H9 (cell line): ENCODE data around the gene MT4. TPM values are rescaled to one million over a fixed set of nuclear protein-coding genes. Genes with fewer than 3 reads are reported as not detected.

Source experiments
- DNase-seq: peaks from one replicate; pipeline ENCODE4 v3.0.0-alpha.2; 2017
- H2AFZ ChIP-seq: one replicate; pipeline ENCODE4 v1.6.1; 2013; ENCODE audit warnings: mild to moderate bottlenecking, low read length, control low read depth, moderate library complexity
- H2AK5ac ChIP-seq: 2 replicates; pipeline ENCODE4 v1.6.1; 2013; ENCODE audit warnings: low read length, control low read depth, mixed read lengths; ENCODE audit not compliant: insufficient read length
- H2BK120ac ChIP-seq: one replicate; pipeline ENCODE4 v1.6.1; 2013; ENCODE audit warnings: low read depth, mild to moderate bottlenecking, low read length, control low read depth, inconsistent platforms; ENCODE audit not compliant: poor library complexity, severe bottlenecking
- H2BK12ac ChIP-seq: 2 replicates; pipeline ENCODE4 v1.6.1; 2013; ENCODE audit warnings: low read length, control low read depth, mixed read lengths, low read depth; ENCODE audit not compliant: insufficient read length
- H2BK15ac ChIP-seq: 2 replicates; pipeline ENCODE4 v1.6.1; 2013; ENCODE audit warnings: low read depth, low read length, control low read depth
- H2BK20ac ChIP-seq: one replicate; pipeline ENCODE4 v1.6.1; 2013; ENCODE audit warnings: low read depth, mild to moderate bottlenecking, low read length, control low read depth, inconsistent platforms; ENCODE audit not compliant: poor library complexity, severe bottlenecking
- H2BK5ac ChIP-seq: 2 replicates; pipeline ENCODE4 v1.6.1; 2013; ENCODE audit warnings: low read length, control low read depth, mixed read lengths; ENCODE audit not compliant: insufficient read length
- H3K14ac ChIP-seq: 2 replicates; pipeline ENCODE4 v1.6.1; 2013; ENCODE audit warnings: low read length, control low read depth; ENCODE audit not compliant: insufficient read depth
- H3K18ac ChIP-seq: 2 replicates; pipeline ENCODE4 v1.6.1; 2013; ENCODE audit warnings: low read depth, mild to moderate bottlenecking, mixed read lengths, low read length, control low read depth; ENCODE audit not compliant: insufficient read length
- H3K23ac ChIP-seq: 2 replicates; pipeline ENCODE4 v1.6.1; 2013; ENCODE audit warnings: low read length, control low read depth, mixed read lengths, low read depth; ENCODE audit not compliant: insufficient read length
- H3K23me2 ChIP-seq: 2 replicates; pipeline ENCODE4 v1.6.1; 2013; ENCODE audit warnings: low read depth, mild to moderate bottlenecking, mixed read lengths, low read length, control low read depth; ENCODE audit not compliant: insufficient read length, poor library complexity, severe bottlenecking
- H3K27ac ChIP-seq: 2 replicates; pipeline ENCODE4 v1.5.1; 2013; ENCODE audit warnings: low read length, control low read depth, mixed read lengths, low read depth; ENCODE audit not compliant: insufficient read length
- H3K27me3 ChIP-seq: 2 replicates; pipeline ENCODE4 v1.6.1; 2013; ENCODE audit warnings: low read length, control low read depth, inconsistent platforms; ENCODE audit not compliant: insufficient read depth
- H3K4ac ChIP-seq: 2 replicates; pipeline ENCODE4 v1.6.1; 2013; ENCODE audit warnings: low read depth, mild to moderate bottlenecking, control low read depth, inconsistent platforms, low read length, moderate library complexity
- H3K4me1 ChIP-seq: 2 replicates; pipeline ENCODE4 v1.6.1; 2013; ENCODE audit warnings: low read length, control low read depth, inconsistent platforms; ENCODE audit not compliant: insufficient read depth
- H3K4me2 ChIP-seq: 2 replicates; pipeline ENCODE4 v1.6.1; 2013; ENCODE audit warnings: low read length, control low read depth, mixed read lengths; ENCODE audit not compliant: insufficient read length, insufficient read depth
- H3K56ac ChIP-seq: 2 replicates; pipeline ENCODE4 v1.6.1; 2013; ENCODE audit warnings: low read depth, mild to moderate bottlenecking, mixed read lengths, low read length, control low read depth; ENCODE audit not compliant: insufficient read length
- H3K79me1 ChIP-seq: 2 replicates; pipeline ENCODE4 v1.6.1; 2013; ENCODE audit warnings: low read depth, mild to moderate bottlenecking, moderate library complexity, low read length, control low read depth, inconsistent platforms; ENCODE audit not compliant: insufficient read depth, poor library complexity, severe bottlenecking
- H3K79me2 ChIP-seq: 2 replicates; pipeline ENCODE4 v1.6.1; 2013; ENCODE audit warnings: low read length, control low read depth, inconsistent platforms; ENCODE audit not compliant: insufficient read depth
- H3K9ac ChIP-seq: 2 replicates; pipeline ENCODE4 v1.6.1; 2013; ENCODE audit warnings: low read length, control low read depth, mixed read lengths; ENCODE audit not compliant: insufficient read length; ENCODE audit errors: extremely low read depth
- H3K9me3 ChIP-seq: one replicate; pipeline ENCODE4 v1.6.1; 2013; ENCODE audit warnings: low read depth, low read length, inconsistent platforms; ENCODE audit not compliant: control insufficient read depth
- H3T11ph ChIP-seq: one replicate; pipeline ENCODE4 v1.6.1; 2013; ENCODE audit warnings: mild to moderate bottlenecking, low read length, control low read depth, inconsistent platforms
- H4K20me1 ChIP-seq: one replicate; pipeline ENCODE4 v1.6.1; 2013; ENCODE audit not compliant: control insufficient read depth, insufficient read length, insufficient read depth
- H4K5ac ChIP-seq: 2 replicates; pipeline ENCODE4 v1.6.1; 2013; ENCODE audit warnings: low read depth, mild to moderate bottlenecking, mixed read lengths, low read length, control low read depth; ENCODE audit not compliant: insufficient read length
- H4K8ac ChIP-seq: replicated peaks from 2 replicates; pipeline ENCODE4 v1.6.1; 2013; ENCODE audit warnings: low read length, control low read depth, mixed read lengths, low read depth; ENCODE audit not compliant: insufficient read length
- H4K91ac ChIP-seq: 2 replicates; pipeline ENCODE4 v1.6.1; 2013; ENCODE audit warnings: low read depth, mild to moderate bottlenecking, moderate library complexity, mixed read lengths, low read length, control low read depth; ENCODE audit not compliant: insufficient read length
- H3K27ac Mint-ChIP-seq, 3 experiments: 2 replicates in 2 of 3; 3 replicates in 1 of 3; pipeline ENCODE4 v1.8.0; 2020 to 2021; ENCODE audit warnings: mixed read lengths in 3 of 3, mild to moderate bottlenecking in 1 of 3, moderate library complexity in 1 of 3
- H3K27me3 Mint-ChIP-seq: 2 replicates; pipeline ENCODE4 v1.8.0; 2021; ENCODE audit warnings: low read depth, mild to moderate bottlenecking, moderate library complexity, mixed read lengths
- H3K36me3 Mint-ChIP-seq, 3 experiments: 2 replicates in 2 of 3; 3 replicates in 1 of 3; pipeline ENCODE4 v1.8.0; 2020 to 2021; ENCODE audit warnings: low read depth in 3 of 3, mixed read lengths in 3 of 3; ENCODE audit not compliant: insufficient read depth in 1 of 3
- H3K4me1 Mint-ChIP-seq, 2 experiments: 2 replicates each; pipeline ENCODE4 v1.8.0; 2020; ENCODE audit warnings: mixed read lengths in 2 of 2
- H3K4me3 Mint-ChIP-seq, 2 experiments: 2 replicates in 1 of 2; 3 replicates in 1 of 2; pipeline ENCODE4 v1.8.0; 2020 to 2021; ENCODE audit warnings: mild to moderate bottlenecking in 2 of 2, mixed read lengths in 2 of 2, moderate library complexity in 1 of 2
- H3K9me3 Mint-ChIP-seq, 2 experiments: 2 replicates in 1 of 2; 3 replicates in 1 of 2; pipeline ENCODE4 v1.8.0; 2020; ENCODE audit warnings: mild to moderate bottlenecking in 2 of 2, mixed read lengths in 2 of 2, moderate library complexity in 1 of 2
- CTCF ChIP-seq: fragments of 200-600 bp; sonication (generic); conservative IDR thresholded peaks from 3 replicates; pipeline ENCODE4 v1.8.0; 2021; ENCODE audit warnings: antibody characterized with exemption, mild to moderate bottlenecking
- WGBS: extraction: QIAGEN DNeasy Blood & Tissue Kit; methylation state at CpG from one replicate; pipeline ENCODE4 v1.1.7; 2013; ENCODE audit warnings: missing lambda C conversion rate, low lambda C conversion rate, mixed read lengths; ENCODE audit not compliant: insufficient read length; ENCODE audit errors: extremely low coverage; 5-methylcytosine and 5-hydroxymethylcytosine counted together
- total RNA-seq: library from RNA; stranded (reverse); gene quantifications from 2 replicates; pipeline ENCODE4 v1.2.1, GENCODE V29; 2021

The MT4 gene
- total RNA-seq, 1 experiment from 2014 or later = not detected

- no peak overlapping the region for H3K18ac ChIP-seq
- no peak overlapping the region for H4K8ac ChIP-seq
- H3K23ac ChIP-seq = no peak overlapping the region
- no peak overlapping the region for H2BK120ac ChIP-seq
- no peak overlapping the region for H4K5ac ChIP-seq
- H2BK20ac ChIP-seq = no peak overlapping the region
- no peak overlapping the region for H2BK12ac ChIP-seq
- no peak overlapping the region for H2BK5ac ChIP-seq
- no peaks in the 10 kb centered on the region for H3K9me3 ChIP-seq
- Mint-ChIP-seq H3K9me3 (no peaks in the 10 kb centered on the region; a peak in 2 of 5 replicates), H3K36me3 (no peaks in the 10 kb centered on the region), H3K27me3 (peaks cover 82% of the 10 kb centered on the region), H3K4me1 (peaks cover 6 to 13% of the 10 kb centered on the region in 2 experiments), H3K27ac (no peak overlapping the region), H3K4me3 (no peak overlapping the region)
- H2BK15ac ChIP-seq = no peak overlapping the region
- H3K4me1 ChIP-seq = no peaks in the 10 kb centered on the region
- TF ChIP-seq CTCF = no peak
- H3T11ph ChIP-seq = no peak overlapping the region
- no peak overlapping the region for H4K91ac ChIP-seq
- H3K4ac ChIP-seq = no peak overlapping the region
- H3K23me2 ChIP-seq = peaks cover 8% of the 10 kb centered on the region
- no peak overlapping the region for H2AK5ac ChIP-seq
- H3K79me2 ChIP-seq = no peaks in the 10 kb centered on the region
- H3K14ac ChIP-seq = no peak overlapping the region
- no peak overlapping the region for H3K27ac ChIP-seq
- H3K9ac ChIP-seq = no peak overlapping the region
- peaks cover 25% of the 10 kb centered on the region; the same call in 1 of the 2 replicates for H3K27me3 ChIP-seq
- no peak overlapping the region for H3K56ac ChIP-seq
- DNase-seq = no peak
- WGBS = no CpG with 5 or more reads among the region's 4 CpGs
- H4K20me1 ChIP-seq = peaks cover 3% of the 10 kb centered on the region
- H3K4me2 ChIP-seq = no peak overlapping the region
- H2AFZ ChIP-seq = no peak overlapping the region
- H3K79me1 ChIP-seq = no peaks in the 10 kb centered on the region
These were observed 26.6 kb downstream of the MT4 start for GRCh38 chr16:56591377-56592060.
